Peyer's patch (tissue), 4 donors: ENCODE measurements around the gene SPAG7.

Experiments used
- CTCF ChIP-seq, 6 experiments: fragments of 450-650 bp in 4 of 6; fragments of 200-600 bp in 2 of 6; sonication (generic) in 1 of 6; IDR thresholded peaks; one replicate each; pipeline ENCODE4 v1.5.1; 2017 to 2019; ENCODE audit warnings: antibody characterized with exemption in 6 of 6, mild to moderate bottlenecking in 3 of 6, moderate library complexity in 1 of 6
- POLR2A ChIP-seq, 2 donors: fragments of 450-650 bp; IDR thresholded peaks; one replicate each; pipeline ENCODE4 v1.5.1; 2017; ENCODE audit warnings: antibody characterized with exemption in 2 of 2, mild to moderate bottlenecking in 2 of 2, moderate library complexity in 2 of 2

GRCh38 chr17:4945176-4945943 is 22.3 kb downstream of the SPAG7 start:
- TF ChIP-seq CTCF (IDR thresholded peaks at IDR 0.05): no peak
- peak; percentile 14 to 42 for TF ChIP-seq POLR2A (IDR thresholded peaks at IDR 0.05)
